Stomach (tissue), 9 donors: ENCODE data around the gene EBF3. TPM values are rescaled to one million over a fixed set of nuclear protein-coding genes. Genes with fewer than 3 reads are reported as not detected.

Experiments
- DNase-seq, 2 donors: peaks; one replicate each; pipeline versions ENCODE4 v3.0.0 to v3.0.0-alpha.2; 2013 to 2019
- H3K27ac ChIP-seq, 5 donors: fragments of 200-600 bp in 4 of 5; sonication (generic) in 4 of 5; one replicate each; pipeline ENCODE4 v1.5.1; 2013 to 2019; ENCODE audit warnings: mild to moderate bottlenecking in 1 of 5, moderate library complexity in 1 of 5
- H3K27me3 ChIP-seq, 3 donors: fragments of 200-600 bp; sonication (generic); one replicate each; pipeline ENCODE4 v1.5.1; 2017 to 2019; ENCODE audit warnings: mixed run types in 1 of 3
- H3K36me3 ChIP-seq, 4 donors: fragments of 200-600 bp; sonication (generic); 1 replicate in 3 of 4; 2 replicates in 1 of 4; pipeline ENCODE4 v1.5.1; 2016 to 2019
- H3K4me1 ChIP-seq, 4 donors: fragments of 200-600 bp; sonication (generic); one replicate each; pipeline ENCODE4 v1.5.1; 2016 to 2019
- H3K4me3 ChIP-seq, 4 donors: fragments of 200-600 bp; sonication (generic) in 3 of 4; one replicate each; pipeline ENCODE4 v1.5.1; 2016 to 2019; ENCODE audit warnings: mild to moderate bottlenecking in 1 of 4
- H3K9me3 ChIP-seq, 4 donors: fragments of 200-600 bp; sonication (generic); one replicate each; pipeline ENCODE4 v1.5.1; 2016 to 2019
- EP300 ChIP-seq: sonication (generic); formaldehyde crosslinking; IDR thresholded peaks from one replicate; pipeline ENCODE4 v1.6.1; 2017; ENCODE audit warnings: antibody characterized with exemption
- POLR2A ChIP-seq, 4 donors: fragments of 450-650 bp; IDR thresholded peaks; one replicate each; pipeline ENCODE4 v1.6.1; 2016; ENCODE audit warnings: antibody characterized with exemption in 4 of 4, control low read depth in 2 of 4, mild to moderate bottlenecking in 1 of 4, moderate library complexity in 1 of 4
- POLR2AphosphoS5 ChIP-seq, 3 donors: sonication (generic); formaldehyde crosslinking; IDR thresholded peaks; one replicate each; pipeline ENCODE4 v1.6.1; 2016; ENCODE audit warnings: antibody characterized with exemption in 3 of 3
- WGBS, 5 donors: extraction: QIAGEN DNeasy Blood & Tissue Kit in 3 of 5; methylation state at CpG; one replicate each; pipeline versions ENCODE4 v1.1.5 to v1.1.7; 2013 to 2018; 5-methylcytosine and 5-hydroxymethylcytosine counted together
- intact Hi-C: fragments of 100-400 bp; cut with DNase I; formaldehyde crosslinking; loops from one replicate; pipeline ENCODE4 v1.15.1; 2023; ENCODE audit warnings: low total_unique reads
- polyA plus RNA-seq, 3 donors: library from polyadenylated mRNA; stranded (reverse); fragments of 200-250 nt; gene quantifications; one replicate each; pipeline ENCODE4 v1.2.3, GENCODE V29; 2013
- total RNA-seq, 5 donors: library from RNA; depleted of rRNA; stranded (reverse); fragments of >200 nt; gene quantifications; one replicate each; pipeline versions ENCODE4 v1.1.0 to v1.2.3, GENCODE V29; 2014 to 2016
- TF ChIP-seq, protein P1 (sequence below), 7 experiments: fragments of 450-650 bp in 4 of 7; fragments of 200-600 bp in 3 of 7; sonication (generic) in 3 of 7; IDR thresholded peaks; one replicate each; pipeline ENCODE4 v1.5.1; 2016 to 2019; ENCODE audit warnings: antibody characterized with exemption in 7 of 7, control low read depth in 2 of 7, mild to moderate bottlenecking in 1 of 7
- donor health status: healthy with polysubstance abuse.
- donor health status: Bipolar disorder and iron deficiency.
- donor health status: healthy.

The EBF3 gene
- total and polyA plus RNA-seq, 8 donors: 0.19 to 7.3 (median 0.58) TPM; not detected in 3

DNA sequence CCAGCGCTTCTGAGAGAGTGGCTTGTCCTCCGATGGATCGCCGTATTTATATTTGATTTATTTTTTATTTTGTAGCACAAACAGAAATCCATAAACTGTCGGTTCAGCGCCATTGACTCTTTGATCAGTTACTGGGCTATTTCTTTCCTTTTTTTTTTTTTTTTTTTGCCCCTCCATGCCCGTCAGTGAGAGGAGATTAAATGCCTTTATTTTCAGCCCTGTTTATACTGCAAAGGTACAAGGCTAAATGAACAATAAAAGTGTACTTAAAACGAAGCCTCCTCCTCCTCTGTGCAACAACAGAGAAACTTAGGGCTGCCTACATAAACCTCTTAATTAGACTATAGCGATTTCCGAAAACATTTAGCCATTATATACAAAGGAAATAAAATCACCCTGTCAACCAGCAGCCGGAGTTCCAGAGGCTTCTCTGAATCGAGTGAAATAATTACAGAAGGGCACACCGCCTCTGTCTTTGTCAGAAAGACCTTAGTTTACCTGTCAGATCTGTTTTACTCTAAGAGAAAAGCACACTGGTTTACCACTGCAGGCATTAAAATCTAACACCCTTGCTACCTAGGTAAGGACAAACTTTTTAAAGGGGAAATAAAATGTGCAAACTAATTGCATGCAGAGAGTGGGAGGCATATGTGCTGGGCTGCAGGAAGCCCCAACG is 3.5 kb downstream of the EBF3 start:
- Histone ChIP-seq H3K27me3 (peaks cover 71 to 100% (median 94%) of the 10 kb centered on the region in 3 donors), H3K36me3 (no peaks in the 10 kb centered on the region), H3K27ac (no peak overlapping the region), H3K4me3 (peak overlapping the region in 2 of 4 donors; percentile 4 to 32), H3K9me3 (peaks cover 0 to 7% (median 0%) of the 10 kb centered on the region in 4 donors), H3K4me1 (peaks cover 39 to 59% (median 49%) of the 10 kb centered on the region in 4 donors)
- intact Hi-C loops: no loop called here
- no peak for TF ChIP-seq EP300
- no peak for TF ChIP-seq POLR2AphosphoS5 (IDR thresholded peaks at IDR 0.05)
- no peak for TF ChIP-seq POLR2A (IDR thresholded peaks at IDR 0.05)
- TF ChIP-seq, protein P1, sequence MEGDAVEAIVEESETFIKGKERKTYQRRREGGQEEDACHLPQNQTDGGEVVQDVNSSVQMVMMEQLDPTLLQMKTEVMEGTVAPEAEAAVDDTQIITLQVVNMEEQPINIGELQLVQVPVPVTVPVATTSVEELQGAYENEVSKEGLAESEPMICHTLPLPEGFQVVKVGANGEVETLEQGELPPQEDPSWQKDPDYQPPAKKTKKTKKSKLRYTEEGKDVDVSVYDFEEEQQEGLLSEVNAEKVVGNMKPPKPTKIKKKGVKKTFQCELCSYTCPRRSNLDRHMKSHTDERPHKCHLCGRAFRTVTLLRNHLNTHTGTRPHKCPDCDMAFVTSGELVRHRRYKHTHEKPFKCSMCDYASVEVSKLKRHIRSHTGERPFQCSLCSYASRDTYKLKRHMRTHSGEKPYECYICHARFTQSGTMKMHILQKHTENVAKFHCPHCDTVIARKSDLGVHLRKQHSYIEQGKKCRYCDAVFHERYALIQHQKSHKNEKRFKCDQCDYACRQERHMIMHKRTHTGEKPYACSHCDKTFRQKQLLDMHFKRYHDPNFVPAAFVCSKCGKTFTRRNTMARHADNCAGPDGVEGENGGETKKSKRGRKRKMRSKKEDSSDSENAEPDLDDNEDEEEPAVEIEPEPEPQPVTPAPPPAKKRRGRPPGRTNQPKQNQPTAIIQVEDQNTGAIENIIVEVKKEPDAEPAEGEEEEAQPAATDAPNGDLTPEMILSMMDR (IDR thresholded peaks at IDR 0.05): no peak
- 11 to 29% (median 14%) methylated on average over 14 of the region's 14 CpGs for WGBS, 5 donors
- no peak for DNase-seq

DNA sequence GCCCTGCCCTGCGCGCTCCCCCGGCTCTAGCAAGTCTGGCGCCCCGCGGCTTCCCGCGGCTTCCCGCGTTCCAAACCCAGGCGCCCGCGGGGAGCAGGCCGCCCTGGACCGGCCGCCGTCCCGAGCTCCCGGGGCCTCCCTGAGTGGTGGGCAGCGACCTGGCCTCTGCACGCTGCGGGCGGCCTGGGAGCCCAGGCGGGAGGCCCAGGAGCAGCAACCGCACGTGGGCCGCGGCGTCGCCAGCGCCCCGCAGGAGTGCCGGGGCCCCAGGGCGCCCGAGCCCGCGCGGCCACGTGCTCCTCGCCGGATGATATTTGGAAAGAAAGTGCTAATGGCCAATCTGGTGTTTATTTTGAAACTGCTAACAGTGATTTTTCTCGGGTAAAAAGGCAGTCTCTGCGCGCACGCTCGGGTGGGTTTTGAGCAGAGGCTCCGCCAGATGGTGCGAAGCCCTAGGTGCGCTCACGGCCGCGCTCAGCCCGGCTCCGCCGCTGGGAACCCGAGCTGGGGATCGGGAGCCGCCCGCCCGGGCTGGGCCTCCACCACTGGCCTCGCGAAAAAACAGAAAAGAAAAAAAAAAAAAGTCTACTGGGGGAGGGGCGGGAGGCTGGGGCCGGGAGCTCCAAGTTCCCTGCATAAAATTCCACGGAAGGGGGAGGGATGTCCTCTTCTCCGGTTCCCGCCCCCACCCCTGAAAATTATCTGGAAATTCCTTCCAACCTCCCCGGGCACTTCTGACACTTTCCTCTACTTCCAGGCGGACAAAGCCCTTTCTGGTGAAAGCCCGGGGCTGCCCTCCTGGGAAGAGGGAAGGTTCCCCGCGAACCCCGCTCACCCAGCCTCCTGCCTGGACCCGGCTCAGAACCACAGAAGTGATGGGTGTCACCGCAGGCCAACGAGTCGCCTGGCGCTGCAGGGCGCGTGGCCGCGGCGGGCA is 4.3 kb downstream of the EBF3 start:
- 12 to 20% (median 12%) methylated on average over 46 to 83 of the region's 83 CpGs for WGBS, 5 donors
- peaks cover 33 to 52% (median 44%) of the 10 kb centered on the region in 4 donors for H3K4me1 ChIP-seq
- no peaks in the 10 kb centered on the region for H3K36me3 ChIP-seq
- H3K9me3 ChIP-seq: peaks cover 0 to 7% (median 0%) of the 10 kb centered on the region in 4 donors
- intact Hi-C loops: no loop called here
- peaks cover 63 to 100% (median 86%) of the 10 kb centered on the region in 3 donors for H3K27me3 ChIP-seq
- peak overlapping the region; percentile 18 to 41 (median 26) for H3K4me3 ChIP-seq
- peak; percentile 15 to 16 for DNase-seq
- peak overlapping the region in 2 of 5 donors; percentile 3 to 16 for H3K27ac ChIP-seq
- TF ChIP-seq EP300 (no peak), POLR2AphosphoS5 (IDR thresholded peaks at IDR 0.05) (no peak), POLR2A (IDR thresholded peaks at IDR 0.05) (no peak)
- TF ChIP-seq, protein P1 (IDR thresholded peaks at IDR 0.05): no peak

DNA sequence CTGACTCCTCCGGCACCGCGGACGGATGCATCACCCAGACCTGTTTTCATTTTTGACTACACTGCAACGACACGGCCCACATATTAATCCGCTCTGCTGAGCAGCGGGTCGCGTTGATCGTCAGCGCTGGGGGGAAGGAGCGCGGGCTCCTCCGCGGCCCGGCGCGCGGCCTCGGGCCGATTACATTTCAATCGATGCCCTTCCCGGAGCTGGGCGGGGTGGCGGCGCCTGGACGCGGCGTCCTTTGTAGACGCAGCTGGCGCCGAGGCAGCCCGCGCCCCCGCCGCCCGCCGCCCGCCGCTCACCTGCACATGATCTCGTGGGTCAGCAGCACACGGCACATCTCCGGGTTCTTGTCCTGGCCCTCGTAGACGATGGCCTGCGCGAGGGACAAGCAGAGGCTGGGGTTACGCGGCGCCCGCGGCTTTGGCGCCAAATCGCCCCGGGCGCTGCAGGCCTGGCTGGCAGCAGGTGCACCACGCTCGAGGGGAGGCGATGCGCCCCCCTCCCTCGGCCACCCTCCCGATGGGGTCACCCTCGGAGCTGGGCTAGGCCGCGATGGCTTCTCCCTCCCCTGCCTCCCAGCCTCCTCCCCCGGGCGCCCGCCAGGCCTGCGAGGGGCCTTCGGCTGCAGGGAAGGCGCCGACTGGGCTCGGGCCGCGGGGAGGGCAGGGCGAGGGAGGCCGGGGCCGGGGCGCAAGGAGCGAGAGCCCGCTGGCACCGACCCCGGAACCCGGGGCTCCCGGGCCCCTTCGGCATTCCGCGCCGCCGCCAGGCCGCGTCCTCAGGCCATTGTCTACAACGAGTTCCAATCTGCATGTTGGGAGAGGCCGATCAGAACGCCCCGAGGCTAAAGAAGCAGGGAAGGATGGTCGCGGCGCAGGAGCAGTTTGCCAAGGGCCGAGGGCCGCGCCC is 5.2 kb downstream of the EBF3 start:
- H3K27me3 ChIP-seq: peaks cover 61 to 100% (median 79%) of the 10 kb centered on the region in 3 donors
- WGBS, 5 donors: 1 to 18% (median 5%) methylated on average over 24 to 103 of the region's 103 CpGs
- no peak for TF ChIP-seq EP300
- no peak for TF ChIP-seq POLR2AphosphoS5 (IDR thresholded peaks at IDR 0.05)
- TF ChIP-seq, protein P1 (IDR thresholded peaks at IDR 0.05): no peak
- TF ChIP-seq POLR2A (IDR thresholded peaks at IDR 0.05): no peak
- H3K36me3 ChIP-seq: no peaks in the 10 kb centered on the region
- peak; percentile 20 to 38 for DNase-seq
- H3K4me3 ChIP-seq: peak overlapping the region; percentile 18 to 41 (median 26)
- peak overlapping the region in 2 of 5 donors; percentile 3 to 16 for H3K27ac ChIP-seq
- peaks cover 27 to 45% (median 37%) of the 10 kb centered on the region in 4 donors for H3K4me1 ChIP-seq
- intact Hi-C loops: no loop called here
- peaks cover 0 to 7% (median 0%) of the 10 kb centered on the region in 4 donors for H3K9me3 ChIP-seq
